Measurements from ENCODE around the gene PLEKHM2.

The PLEKHM2 gene

DNA sequence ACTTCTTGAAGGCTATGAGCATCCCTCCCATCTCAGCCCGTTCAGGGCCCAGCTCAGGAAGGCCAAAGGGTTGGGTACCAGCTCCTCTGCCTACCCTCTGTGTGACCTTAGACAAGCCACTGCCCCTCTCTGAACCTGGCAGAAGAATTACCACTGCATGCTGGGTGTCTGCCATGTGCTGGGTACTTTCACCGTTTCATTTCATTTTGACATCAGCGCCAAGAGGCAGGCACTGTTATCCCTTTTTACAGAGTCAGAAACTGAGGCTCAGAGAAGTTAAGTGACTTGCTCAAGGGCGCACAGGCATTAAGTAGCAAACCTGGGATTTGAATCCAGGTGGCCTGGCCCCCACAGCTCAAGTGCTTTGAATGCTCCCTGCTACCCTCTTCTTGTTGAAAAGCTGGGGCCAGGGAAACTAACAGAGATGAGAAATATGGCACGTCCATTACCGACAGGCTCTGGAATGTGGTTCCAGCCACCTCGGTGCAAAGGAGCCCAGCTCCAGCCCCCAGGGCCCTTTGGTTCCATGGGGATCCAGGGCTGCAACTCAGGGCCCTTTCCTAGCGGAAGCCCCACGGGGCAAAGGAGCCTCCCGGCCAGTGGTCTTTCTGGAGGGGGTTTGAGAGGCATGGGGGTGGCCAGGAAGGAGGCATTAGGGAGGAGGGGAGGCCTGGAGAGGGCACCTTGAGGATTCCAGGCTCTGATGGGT is 64.7 kb downstream of the PLEKHM2 start:
- DNase-seq (ENCODE audit: extremely low read depth, low read depth): no peak
- TF ChIP-seq, protein P1, sequence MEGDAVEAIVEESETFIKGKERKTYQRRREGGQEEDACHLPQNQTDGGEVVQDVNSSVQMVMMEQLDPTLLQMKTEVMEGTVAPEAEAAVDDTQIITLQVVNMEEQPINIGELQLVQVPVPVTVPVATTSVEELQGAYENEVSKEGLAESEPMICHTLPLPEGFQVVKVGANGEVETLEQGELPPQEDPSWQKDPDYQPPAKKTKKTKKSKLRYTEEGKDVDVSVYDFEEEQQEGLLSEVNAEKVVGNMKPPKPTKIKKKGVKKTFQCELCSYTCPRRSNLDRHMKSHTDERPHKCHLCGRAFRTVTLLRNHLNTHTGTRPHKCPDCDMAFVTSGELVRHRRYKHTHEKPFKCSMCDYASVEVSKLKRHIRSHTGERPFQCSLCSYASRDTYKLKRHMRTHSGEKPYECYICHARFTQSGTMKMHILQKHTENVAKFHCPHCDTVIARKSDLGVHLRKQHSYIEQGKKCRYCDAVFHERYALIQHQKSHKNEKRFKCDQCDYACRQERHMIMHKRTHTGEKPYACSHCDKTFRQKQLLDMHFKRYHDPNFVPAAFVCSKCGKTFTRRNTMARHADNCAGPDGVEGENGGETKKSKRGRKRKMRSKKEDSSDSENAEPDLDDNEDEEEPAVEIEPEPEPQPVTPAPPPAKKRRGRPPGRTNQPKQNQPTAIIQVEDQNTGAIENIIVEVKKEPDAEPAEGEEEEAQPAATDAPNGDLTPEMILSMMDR (IDR thresholded peaks at IDR 0.05; ENCODE audit: low read depth, low read length): no peak

DNA sequence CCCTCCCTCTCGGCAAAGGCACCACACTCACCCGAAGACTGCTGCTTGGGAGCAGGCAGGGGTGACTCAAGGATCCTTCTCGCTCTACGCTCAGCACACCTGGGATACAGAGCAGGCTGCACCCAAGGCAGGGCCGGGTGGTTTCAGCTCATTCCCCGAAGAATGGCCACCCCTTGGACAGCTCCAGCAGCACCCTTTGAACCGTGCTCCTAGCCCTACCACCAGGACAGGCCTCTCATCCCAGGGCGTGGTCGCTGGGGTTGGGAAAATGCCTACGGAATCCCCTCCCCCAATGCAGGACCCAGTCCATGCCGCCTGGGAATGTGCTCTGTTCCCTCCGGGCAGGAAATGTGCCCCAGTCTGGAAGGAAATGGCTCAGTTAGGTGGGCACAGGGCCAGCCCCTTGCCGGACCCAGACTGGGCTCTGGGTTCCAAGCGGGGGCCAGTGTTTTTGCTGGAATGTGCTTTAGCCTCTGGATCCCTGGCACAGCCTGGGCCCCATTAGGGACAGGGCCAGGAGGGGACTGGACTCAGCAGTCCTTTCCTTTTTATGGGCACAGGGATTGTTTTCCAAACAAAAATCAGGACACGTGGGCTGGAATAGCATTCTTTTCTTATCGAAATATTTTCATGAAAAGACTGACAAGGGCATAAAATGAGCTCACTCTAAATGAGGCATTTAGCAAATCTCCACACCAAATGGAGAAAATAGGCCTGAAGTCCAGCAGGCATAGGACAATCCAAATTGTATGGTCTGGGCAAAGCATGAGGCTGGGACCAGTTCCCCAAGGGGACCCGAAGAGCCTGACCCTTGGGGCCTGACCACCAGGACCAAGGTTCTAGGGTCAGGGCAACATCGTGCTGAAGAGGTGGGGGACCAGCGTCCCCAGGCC is 65.5 kb downstream of the PLEKHM2 start:
- TF ChIP-seq, protein P1 (IDR thresholded peaks at IDR 0.05; ENCODE audit: low read depth, low read length): no peak
- DNase-seq (ENCODE audit: extremely low read depth, low read depth): no peak

DNA sequence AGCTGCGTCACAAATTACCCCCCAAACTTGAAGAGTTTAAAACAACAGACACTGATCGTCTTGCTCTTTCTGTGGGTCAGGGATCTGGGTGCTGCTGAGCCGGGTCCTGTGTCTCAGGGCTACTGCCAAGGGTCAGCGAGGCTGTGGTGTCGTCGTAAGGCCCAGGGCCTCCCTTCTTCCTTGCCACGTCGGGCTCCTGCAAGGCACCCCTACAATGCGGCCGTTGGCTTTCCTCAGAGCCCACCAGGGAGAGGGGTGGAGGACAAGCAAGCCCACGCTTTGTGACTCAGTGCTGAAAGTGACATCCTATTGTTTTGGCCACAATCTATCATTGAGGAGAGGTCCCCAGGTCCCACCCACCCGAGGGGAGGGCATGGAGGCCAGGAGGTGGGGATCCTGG is 66.8 kb downstream of the PLEKHM2 start:
- DNase-seq (ENCODE audit: extremely low read depth, low read depth): no peak
- TF ChIP-seq, protein P1 (IDR thresholded peaks at IDR 0.05; ENCODE audit: low read depth, low read length): no peak

DNA sequence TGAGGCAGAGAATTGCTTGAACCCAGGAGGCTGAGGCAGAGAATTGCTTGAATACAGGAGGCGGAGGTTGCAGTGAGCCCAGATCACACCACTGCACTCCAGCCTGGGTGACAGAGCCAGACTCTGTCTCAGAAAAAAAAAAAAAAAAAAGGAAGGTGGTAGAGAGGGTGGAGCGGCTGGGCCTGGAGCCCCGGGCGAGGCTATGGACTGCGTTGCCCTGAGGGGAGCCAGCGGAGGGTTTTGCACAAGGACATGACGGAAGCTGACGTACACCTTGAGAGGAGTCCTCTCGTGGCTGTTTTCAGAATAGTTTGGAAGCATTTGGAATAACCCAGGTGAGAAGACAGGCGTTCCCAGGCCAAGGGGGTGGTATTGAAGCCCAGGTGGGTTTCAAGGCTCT is 67.6 kb downstream of the PLEKHM2 start:
- DNase-seq (ENCODE audit: extremely low read depth, low read depth): no peak
- TF ChIP-seq, protein P1 (IDR thresholded peaks at IDR 0.05; ENCODE audit: low read depth, low read length): no peak

DNA sequence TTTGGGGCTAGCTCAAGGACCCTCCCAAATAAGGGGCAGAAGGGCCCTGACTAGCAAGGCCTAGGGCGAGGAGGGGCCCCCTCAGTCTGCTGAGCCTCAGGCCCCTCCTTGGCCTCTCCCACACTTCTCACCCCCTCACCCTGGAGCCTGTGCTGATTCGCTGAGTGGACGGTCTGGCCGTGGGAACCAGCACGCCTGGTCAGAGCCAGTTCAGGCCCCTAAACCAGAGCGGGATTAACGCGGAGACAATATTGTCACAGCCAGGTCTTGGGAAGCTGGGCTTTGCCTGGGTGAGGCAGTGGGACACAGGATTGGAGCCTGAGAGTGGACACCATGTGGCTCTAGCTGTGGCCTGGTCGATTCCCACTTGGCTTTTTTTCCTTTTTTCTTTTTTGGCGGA is 69.7 kb downstream of the PLEKHM2 start:
- TF ChIP-seq, protein P1 (IDR thresholded peaks at IDR 0.05; ENCODE audit: low read depth, low read length): no peak
- no peak for DNase-seq (ENCODE audit: extremely low read depth, low read depth)

DNA sequence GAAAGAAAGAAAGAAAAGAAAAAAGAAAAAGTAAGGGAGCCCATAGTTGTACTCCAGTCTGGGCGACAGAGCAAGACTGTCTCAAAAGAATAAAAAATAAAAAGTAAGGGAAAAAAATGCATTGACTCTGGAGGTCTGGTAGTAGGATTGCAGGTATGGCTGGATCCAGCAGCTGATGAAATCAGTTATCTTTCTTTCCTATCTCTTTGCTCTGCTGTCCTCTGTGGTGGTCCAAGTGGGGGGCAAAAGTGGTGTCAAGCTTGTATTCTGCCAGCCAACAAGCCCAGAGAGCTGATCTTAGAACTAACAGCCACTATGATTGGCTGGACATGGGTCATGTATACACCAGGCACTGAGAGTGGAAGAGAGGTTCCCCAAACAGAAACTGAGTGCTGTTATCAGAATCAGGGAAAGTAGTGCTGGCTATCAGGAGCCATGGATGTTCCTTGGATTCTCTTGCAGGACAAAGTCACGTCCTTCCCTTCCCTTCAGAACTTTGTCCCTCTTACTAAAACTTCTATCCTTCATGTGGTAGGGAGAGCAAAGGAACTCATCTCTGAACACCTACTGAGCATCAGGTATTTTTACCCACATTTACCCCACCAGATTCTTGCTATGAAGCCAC is 71.0 kb downstream of the PLEKHM2 start:
- no peak for DNase-seq (ENCODE audit: extremely low read depth, low read depth)
- TF ChIP-seq, protein P1 (IDR thresholded peaks at IDR 0.05; ENCODE audit: low read depth, low read length): no peak

DNA sequence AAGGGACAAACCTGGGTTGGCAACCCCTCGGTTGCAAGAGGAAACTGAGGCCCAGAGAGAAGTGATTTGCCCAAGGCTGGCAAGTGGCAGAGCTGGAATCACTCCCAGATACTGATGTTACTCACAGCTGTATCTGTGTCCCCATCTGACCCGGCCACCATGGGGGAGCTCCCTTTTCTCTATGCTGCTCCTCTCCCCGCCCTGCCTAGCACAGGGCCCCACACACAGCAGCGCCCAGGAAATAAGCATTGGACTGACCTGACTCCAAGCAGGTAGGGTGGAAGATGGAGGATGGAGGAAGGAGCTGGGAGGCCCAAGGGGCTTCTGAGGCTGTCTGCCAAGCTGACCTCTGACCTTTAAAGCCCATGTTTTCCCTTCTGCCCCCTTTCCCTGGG is 71.5 kb downstream of the PLEKHM2 start:
- DNase-seq (ENCODE audit: extremely low read depth, low read depth): no peak
- TF ChIP-seq, protein P1 (IDR thresholded peaks at IDR 0.05; ENCODE audit: low read depth, low read length): no peak

Measured in AG09319 (cell line).